ENCODE data around the gene TTC21A. TPM values are rescaled to one million over a fixed set of nuclear protein-coding genes. Genes with fewer than 3 reads are reported as not detected.

TTC21A gene
- total RNA-seq, 1 donor from 2014 or later = 41.7 TPM

- Mint-ChIP-seq H3K27ac (ENCODE audit: unreplicated experiment) (no peak overlapping the region), H3K36me3 (ENCODE audit: low read depth, unreplicated experiment) (peaks cover 51% of the 10 kb centered on the region), H3K4me3 (ENCODE audit: unreplicated experiment) (no peak overlapping the region), H3K4me1 (ENCODE audit: unreplicated experiment) (peaks cover 46% of the 10 kb centered on the region), H3K9me3 (ENCODE audit: unreplicated experiment) (no peaks in the 10 kb centered on the region), H3K27me3 (ENCODE audit: unreplicated experiment) (peaks cover 19% of the 10 kb centered on the region)
- no peak for DNase-seq (ENCODE audit: low spot score)
- TF ChIP-seq CTCF (IDR thresholded peaks at IDR 0.05; ENCODE audit: unreplicated experiment) = no peak
These were observed 26.8 kb downstream of the TTC21A start for GRCh38 chr3:39134305-39134704.

- TF ChIP-seq CTCF (IDR thresholded peaks at IDR 0.05; ENCODE audit: unreplicated experiment) = no peak
- H3K9me3 Mint-ChIP-seq (ENCODE audit: unreplicated experiment) = no peaks in the 10 kb centered on the region
- peaks cover 47% of the 10 kb centered on the region for H3K36me3 Mint-ChIP-seq (ENCODE audit: low read depth, unreplicated experiment)
- H3K27me3 Mint-ChIP-seq (ENCODE audit: unreplicated experiment) = peaks cover 19% of the 10 kb centered on the region
- H3K4me3 Mint-ChIP-seq (ENCODE audit: unreplicated experiment) = peak overlapping the region; percentile 83
- H3K4me1 Mint-ChIP-seq (ENCODE audit: unreplicated experiment) = peaks cover 46% of the 10 kb centered on the region
- peak overlapping the region; percentile 19 for H3K27ac Mint-ChIP-seq (ENCODE audit: unreplicated experiment)
- no peak for DNase-seq (ENCODE audit: low spot score)
These were observed 27.8 kb downstream of the TTC21A start for GRCh38 chr3:39135170-39135805.

- DNase-seq (ENCODE audit: low spot score) = no peak
- Mint-ChIP-seq H3K9me3 (ENCODE audit: unreplicated experiment) (no peaks in the 10 kb centered on the region), H3K36me3 (ENCODE audit: low read depth, unreplicated experiment) (peaks cover 44% of the 10 kb centered on the region), H3K4me3 (ENCODE audit: unreplicated experiment) (no peak overlapping the region), H3K27ac (ENCODE audit: unreplicated experiment) (peak overlapping the region; percentile 42), H3K27me3 (ENCODE audit: unreplicated experiment) (peaks cover 21% of the 10 kb centered on the region), H3K4me1 (ENCODE audit: unreplicated experiment) (peaks cover 43% of the 10 kb centered on the region)
- TF ChIP-seq CTCF (IDR thresholded peaks at IDR 0.05; ENCODE audit: unreplicated experiment) = no peak
These were observed 29.3 kb downstream of the TTC21A start for GRCh38 chr3:39136533-39137434.

GRCh38 chr3:39137435-39137936 lies 30.0 kb downstream of the TTC21A start:
- no peak for DNase-seq (ENCODE audit: low spot score)
- Mint-ChIP-seq H3K27ac (ENCODE audit: unreplicated experiment) (no peak overlapping the region), H3K9me3 (ENCODE audit: unreplicated experiment) (no peaks in the 10 kb centered on the region), H3K27me3 (ENCODE audit: unreplicated experiment) (peaks cover 19% of the 10 kb centered on the region), H3K4me1 (ENCODE audit: unreplicated experiment) (peaks cover 50% of the 10 kb centered on the region), H3K4me3 (ENCODE audit: unreplicated experiment) (peak overlapping the region; percentile 56), H3K36me3 (ENCODE audit: low read depth, unreplicated experiment) (peaks cover 40% of the 10 kb centered on the region)
- TF ChIP-seq CTCF (IDR thresholded peaks at IDR 0.05; ENCODE audit: unreplicated experiment) = no peak
